Activated T-helper 2 cell treated with anti-CD3 and anti-CD28 coated beads, Interferon-gamma antibody, Interleukin-2, Interleukin-4, amounts not matched to agents 10 μg/mL and 5 μg/mL and 100 μg/mL, durations not matched to agents 14 hours and 24 hours and 36 hours (primary cell): ENCODE data around the gene RIN1. TPM values are rescaled to one million over a fixed set of nuclear protein-coding genes. Genes with fewer than 3 reads are reported as not detected.
"Not testable (repeated sequence)": the region's sequence is repeated elsewhere in the genome, so short reads cannot be mapped to it uniquely, and the experiment has no call there.

Experiments used
- DNase-seq: peaks from one replicate; pipeline ENCODE4 v3.0.0; 2021; ENCODE audit warnings: low spot score
- H3K27ac Mint-ChIP-seq: one replicate; pipeline ENCODE4 v1.8.0; 2021; ENCODE audit warnings: mixed read lengths
- H3K27me3 Mint-ChIP-seq: one replicate; pipeline ENCODE4 v1.8.0; 2021; ENCODE audit warnings: low read depth, mixed read lengths
- H3K36me3 Mint-ChIP-seq: one replicate; pipeline ENCODE4 v1.8.0; 2021; ENCODE audit warnings: low read depth, mixed read lengths
- H3K4me1 Mint-ChIP-seq: one replicate; pipeline ENCODE4 v1.8.0; 2021; ENCODE audit warnings: low read depth, mixed read lengths
- H3K4me3 Mint-ChIP-seq: one replicate; pipeline ENCODE4 v1.8.0; 2021; ENCODE audit warnings: low read depth, mild to moderate bottlenecking, moderate library complexity, mixed read lengths
- H3K9me3 Mint-ChIP-seq: one replicate; pipeline ENCODE4 v1.8.0; 2021; ENCODE audit warnings: mixed read lengths
- intact Hi-C: fragments of 100-400 bp; cut with micrococcal nuclease; formaldehyde crosslinking; loops from one replicate; pipeline ENCODE4 v1.15.1; 2023
- total RNA-seq: library from RNA; stranded (reverse); gene quantifications from 2 replicates; pipeline ENCODE4 v1.2.3, GENCODE V29; 2022

The RIN1 gene
- total RNA-seq, 1 donor from 2014 or later: 1.5 TPM

- H3K27me3 Mint-ChIP-seq: no peaks in the 10 kb centered on the region
- intact Hi-C loops: loop anchor here (1.0 to 2.0 kb wide), 2 partner anchors 15 to 105 kb away; no protein-coding TSS in a partner anchor
- peaks cover 23% of the 10 kb centered on the region for H3K4me1 Mint-ChIP-seq
- H3K36me3 Mint-ChIP-seq: no peaks in the 10 kb centered on the region
- H3K9me3 Mint-ChIP-seq: no peaks in the 10 kb centered on the region
- no peak for DNase-seq
- H3K4me3 Mint-ChIP-seq: no peak overlapping the region
- H3K27ac Mint-ChIP-seq: peak overlapping the region; percentile 58
Observed at GRCh38 chr11:66327171-66328030, 8.8 kb downstream of the RIN1 start.

GRCh38 chr11:66326261-66327111 lies 9.7 kb downstream of the RIN1 start:
- H3K27ac Mint-ChIP-seq: peak overlapping the region; percentile 50
- DNase-seq: no peak
- intact Hi-C loops: no loop called here
- H3K27me3 Mint-ChIP-seq: no peaks in the 10 kb centered on the region
- H3K9me3 Mint-ChIP-seq: no peaks in the 10 kb centered on the region
- H3K4me1 Mint-ChIP-seq: peaks cover 23% of the 10 kb centered on the region
- H3K36me3 Mint-ChIP-seq: no peaks in the 10 kb centered on the region
- H3K4me3 Mint-ChIP-seq: no peak overlapping the region

GRCh38 chr11:66325263-66325671 lies 11.0 kb downstream of the RIN1 start:
- no peaks in the 10 kb centered on the region for H3K27me3 Mint-ChIP-seq
- H3K36me3 Mint-ChIP-seq: no peaks in the 10 kb centered on the region
- no peak overlapping the region for H3K27ac Mint-ChIP-seq
- H3K4me1 Mint-ChIP-seq: peaks cover 23% of the 10 kb centered on the region
- H3K9me3 Mint-ChIP-seq: peaks cover 1% of the 10 kb centered on the region
- DNase-seq: no peak
- intact Hi-C loops: no loop called here
- no peak overlapping the region for H3K4me3 Mint-ChIP-seq

- Mint-ChIP-seq H3K9me3 (peaks cover 6% of the 10 kb centered on the region), H3K27ac (no peak overlapping the region), H3K36me3 (no peaks in the 10 kb centered on the region), H3K4me1 (peaks cover 23% of the 10 kb centered on the region), H3K4me3 (no peak overlapping the region), H3K27me3 (no peaks in the 10 kb centered on the region)
- DNase-seq: no peak
- intact Hi-C loops: no loop called here
Observed at GRCh38 chr11:66324664-66325063, 11.6 kb downstream of the RIN1 start.

GRCh38 chr11:66323684-66324083 lies 12.6 kb downstream of the RIN1 start:
- no peaks in the 10 kb centered on the region for H3K27me3 Mint-ChIP-seq
- H3K27ac Mint-ChIP-seq: no peak overlapping the region
- H3K4me1 Mint-ChIP-seq: peaks cover 26% of the 10 kb centered on the region
- peaks cover 6% of the 10 kb centered on the region for H3K9me3 Mint-ChIP-seq
- DNase-seq: no peak
- intact Hi-C loops: no loop called here
- no peak overlapping the region for H3K4me3 Mint-ChIP-seq
- no peaks in the 10 kb centered on the region for H3K36me3 Mint-ChIP-seq

- Mint-ChIP-seq H3K4me1 (peaks cover 25% of the 10 kb centered on the region), H3K27ac (no peak overlapping the region), H3K9me3 (peaks cover 6% of the 10 kb centered on the region), H3K4me3 (no peak overlapping the region), H3K27me3 (no peaks in the 10 kb centered on the region), H3K36me3 (no peaks in the 10 kb centered on the region)
- DNase-seq: no peak
- intact Hi-C loops: no loop called here
Observed at GRCh38 chr11:66322732-66323427, 13.4 kb downstream of the RIN1 start.

GRCh38 chr11:66321606-66322005 lies 14.6 kb downstream of the RIN1 start:
- DNase-seq: no peak
- Mint-ChIP-seq H3K9me3 (peaks cover 6% of the 10 kb centered on the region), H3K36me3 (no peaks in the 10 kb centered on the region), H3K4me3 (no peak overlapping the region), H3K4me1 (peaks cover 19% of the 10 kb centered on the region), H3K27ac (no peak overlapping the region), H3K27me3 (no peaks in the 10 kb centered on the region)
- intact Hi-C loops: no loop called here

- H3K9me3 Mint-ChIP-seq, H3K36me3 Mint-ChIP-seq, H3K4me3 Mint-ChIP-seq, intact Hi-C loops, H3K27ac Mint-ChIP-seq, DNase-seq, H3K27me3 Mint-ChIP-seq: not testable (repeated sequence)
- peaks cover 15% of the 10 kb centered on the region for H3K4me1 Mint-ChIP-seq
Observed at GRCh38 chr11:66320748-66321147, 15.5 kb downstream of the RIN1 start.

- H3K27me3 Mint-ChIP-seq, DNase-seq, H3K4me3 Mint-ChIP-seq, H3K36me3 Mint-ChIP-seq, H3K9me3 Mint-ChIP-seq, H3K27ac Mint-ChIP-seq, intact Hi-C loops: not testable (repeated sequence)
- peaks cover 13% of the 10 kb centered on the region for H3K4me1 Mint-ChIP-seq
Observed at GRCh38 chr11:66320289-66320688, 15.9 kb downstream of the RIN1 start.

GRCh38 chr11:66318600-66318970 lies 17.6 kb downstream of the RIN1 start:
- Mint-ChIP-seq H3K4me3 (no peak overlapping the region), H3K36me3 (no peaks in the 10 kb centered on the region), H3K27ac (no peak overlapping the region), H3K4me1 (peaks cover 17% of the 10 kb centered on the region), H3K9me3 (peaks cover 6% of the 10 kb centered on the region), H3K27me3 (no peaks in the 10 kb centered on the region)
- no peak for DNase-seq
- intact Hi-C loops: no loop called here

GRCh38 chr11:66317723-66318599 lies 18.3 kb downstream of the RIN1 start:
- H3K9me3 Mint-ChIP-seq: peaks cover 6% of the 10 kb centered on the region
- no peak overlapping the region for H3K4me3 Mint-ChIP-seq
- H3K36me3 Mint-ChIP-seq: no peaks in the 10 kb centered on the region
- intact Hi-C loops: no loop called here
- no peaks in the 10 kb centered on the region for H3K27me3 Mint-ChIP-seq
- peaks cover 17% of the 10 kb centered on the region for H3K4me1 Mint-ChIP-seq
- DNase-seq: no peak
- peak overlapping the region; percentile 46 for H3K27ac Mint-ChIP-seq

- Mint-ChIP-seq H3K36me3 (no peaks in the 10 kb centered on the region), H3K4me3 (no peak overlapping the region), H3K4me1 (peaks cover 19% of the 10 kb centered on the region), H3K27me3 (no peaks in the 10 kb centered on the region), H3K9me3 (peaks cover 6% of the 10 kb centered on the region), H3K27ac (peak overlapping the region; percentile 28)
- DNase-seq: no peak
- intact Hi-C loops: no loop called here
Observed at GRCh38 chr11:66317322-66317722, 18.9 kb downstream of the RIN1 start.
